SW 1271 (cell line): ENCODE results near the gene CCDC15.
A peak's percentile ranks its signal among the peaks of the same experiment; 100 is the strongest.

Experiments
- DNase-seq, 2 experiments: peaks; one replicate each; lab custom pipeline; 2025; lab: John Stamatoyannopoulos, UW

Gene CCDC15

DNA sequence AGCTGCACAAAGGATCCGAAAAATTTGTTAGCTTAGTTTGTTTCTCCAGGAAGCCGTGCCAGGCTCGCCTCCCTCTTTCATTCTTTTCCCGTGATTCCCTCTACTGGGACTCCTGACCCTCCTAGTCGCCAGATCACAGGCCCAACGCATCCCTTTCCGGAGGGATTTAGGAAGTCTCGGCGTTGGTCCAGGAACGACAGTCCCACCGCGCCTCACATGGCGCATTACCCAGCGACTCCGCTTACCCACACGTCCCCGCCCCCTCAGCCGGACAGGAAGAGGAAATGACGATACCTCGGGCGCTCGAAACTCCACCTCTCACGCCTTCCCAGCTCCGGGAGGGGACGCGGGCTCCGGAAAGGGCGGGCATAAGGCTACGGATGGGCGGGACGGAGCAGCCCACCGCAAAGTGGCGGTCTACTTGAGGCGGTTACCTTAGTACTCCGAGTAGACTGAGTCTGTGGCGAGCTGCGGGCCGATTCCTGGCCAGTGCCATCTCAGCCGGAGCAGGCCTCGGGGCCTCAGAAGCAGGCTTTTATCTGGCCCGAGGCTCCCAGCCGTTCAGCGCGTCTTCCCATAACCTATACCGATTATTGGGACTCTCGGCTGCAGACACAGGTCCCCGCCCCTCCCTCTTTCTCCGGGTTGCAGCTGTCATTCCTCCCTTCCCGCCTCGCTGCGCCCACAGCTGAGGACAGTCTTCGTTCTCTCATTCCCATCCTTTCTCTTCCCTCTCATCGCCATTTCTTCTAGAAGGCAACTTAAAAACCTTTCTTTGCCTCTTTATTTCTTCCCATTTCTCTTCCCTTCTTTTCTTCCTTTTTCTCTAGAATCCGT is at the start of gene CCDC15:
Gene CCDC15, plus strand, starts transcription at position 450 of the 837 bp plus-strand sequence. CDS start 531 bp downstream, outside the sequence.
- peak; percentile 97 for DNase-seq

DNA sequence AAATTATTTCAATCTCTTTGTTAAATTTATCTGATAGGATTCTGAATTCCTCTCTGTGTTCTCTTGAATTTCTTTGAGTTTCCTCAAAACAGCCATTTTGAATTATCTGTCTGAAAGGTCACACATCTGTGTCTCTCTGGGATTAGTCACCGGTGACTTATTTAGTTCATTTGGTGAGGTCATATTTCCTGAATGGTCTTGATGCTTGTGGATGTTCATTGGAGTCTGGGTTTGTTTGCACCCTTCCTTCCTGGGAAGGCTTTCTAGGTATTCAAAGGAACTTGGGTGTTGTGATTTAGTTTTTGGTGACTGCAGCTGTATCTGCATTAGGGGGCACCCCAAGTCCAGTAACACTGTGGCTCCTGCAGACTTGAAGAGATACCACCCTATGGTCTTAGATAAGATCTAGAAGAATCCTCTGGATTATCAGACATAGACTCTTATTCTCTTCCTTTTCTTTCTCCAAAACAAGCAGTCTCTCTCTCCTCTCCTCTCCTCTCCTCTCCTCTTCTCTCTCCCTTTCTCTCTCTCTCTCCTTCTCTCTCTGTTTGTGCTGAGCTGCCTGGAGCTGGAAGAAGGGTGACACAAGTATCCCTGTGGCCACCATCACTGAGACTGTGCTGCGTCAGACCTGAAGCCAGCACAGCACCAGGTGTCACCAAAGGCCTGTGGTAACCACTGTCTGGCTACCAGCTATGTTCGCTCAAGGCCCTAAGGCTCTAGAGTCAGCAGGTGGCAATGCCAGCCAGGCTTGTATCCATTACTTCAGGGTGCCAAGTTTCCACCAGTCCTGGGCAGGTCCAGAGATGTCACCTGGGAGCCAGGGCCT is 38.2 kb upstream of the CCDC15 start:
- peak in 1 of 2 experiments; percentile 45 for DNase-seq

DNA sequence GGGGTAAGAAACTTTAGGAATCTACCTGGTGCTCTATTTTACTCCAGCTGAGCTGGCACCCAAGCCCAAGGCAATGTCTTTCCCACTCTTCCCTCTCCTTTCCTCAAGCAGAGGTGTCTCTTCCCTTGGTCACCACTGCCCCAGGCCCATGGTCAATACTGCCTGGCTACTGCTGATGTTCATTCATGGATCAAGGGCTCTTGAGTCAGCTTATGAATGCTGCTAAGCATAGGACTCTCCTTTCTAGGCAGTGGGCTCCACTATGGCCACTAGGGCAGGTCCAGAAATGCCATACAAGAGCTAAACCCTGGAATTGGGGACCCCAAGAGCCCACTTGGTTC is 37.7 kb upstream of the CCDC15 start:
- DNase-seq, result no peak

GRCh38 chr11:124917115-124917637 is 36.8 kb upstream of the CCDC15 start:
- peak in 1 of 2 experiments; percentile 7 for DNase-seq

- DNase-seq, result no peak
These were observed 35.1 kb upstream of the CCDC15 start, which contains the start of gene HEPN1 for GRCh38 chr11:124918950-124919349. HEPN1 (plus strand) TSS chr11:124919250.

- DNase-seq, result no peak
These were observed 34.1 kb upstream of the CCDC15 start for GRCh38 chr11:124919898-124920297.

GRCh38 chr11:124920356-124920755 is 33.6 kb upstream of the CCDC15 start:
- DNase-seq, result no peak

GRCh38 chr11:124920870-124921609 is 33.0 kb upstream of the CCDC15 start:
- peak in 1 of 2 experiments; percentile 66 for DNase-seq

- no peak for DNase-seq
These were observed 31.2 kb upstream of the CCDC15 start for GRCh38 chr11:124922831-124923230.

DNA sequence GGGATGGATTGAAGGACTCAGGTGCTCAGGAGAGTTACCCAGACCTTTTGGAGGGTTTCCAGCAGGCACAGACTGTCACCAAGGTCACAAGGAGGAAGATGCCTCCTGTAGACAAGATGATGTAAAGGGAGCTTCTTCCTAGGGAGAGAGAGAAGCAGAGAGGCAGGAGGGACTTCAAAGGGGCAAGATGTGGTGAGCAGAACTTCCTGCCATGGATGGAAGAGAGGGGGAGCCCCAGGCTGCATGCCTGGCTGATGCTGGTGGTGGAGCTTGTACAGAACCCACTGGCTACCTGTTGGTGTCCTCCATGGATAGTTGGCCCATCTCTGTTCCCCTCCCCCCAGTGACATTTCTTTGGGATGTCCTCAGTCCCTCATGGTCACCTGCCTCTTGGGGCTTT is 30.7 kb upstream of the CCDC15 start:
- DNase-seq, result no peak

DNA sequence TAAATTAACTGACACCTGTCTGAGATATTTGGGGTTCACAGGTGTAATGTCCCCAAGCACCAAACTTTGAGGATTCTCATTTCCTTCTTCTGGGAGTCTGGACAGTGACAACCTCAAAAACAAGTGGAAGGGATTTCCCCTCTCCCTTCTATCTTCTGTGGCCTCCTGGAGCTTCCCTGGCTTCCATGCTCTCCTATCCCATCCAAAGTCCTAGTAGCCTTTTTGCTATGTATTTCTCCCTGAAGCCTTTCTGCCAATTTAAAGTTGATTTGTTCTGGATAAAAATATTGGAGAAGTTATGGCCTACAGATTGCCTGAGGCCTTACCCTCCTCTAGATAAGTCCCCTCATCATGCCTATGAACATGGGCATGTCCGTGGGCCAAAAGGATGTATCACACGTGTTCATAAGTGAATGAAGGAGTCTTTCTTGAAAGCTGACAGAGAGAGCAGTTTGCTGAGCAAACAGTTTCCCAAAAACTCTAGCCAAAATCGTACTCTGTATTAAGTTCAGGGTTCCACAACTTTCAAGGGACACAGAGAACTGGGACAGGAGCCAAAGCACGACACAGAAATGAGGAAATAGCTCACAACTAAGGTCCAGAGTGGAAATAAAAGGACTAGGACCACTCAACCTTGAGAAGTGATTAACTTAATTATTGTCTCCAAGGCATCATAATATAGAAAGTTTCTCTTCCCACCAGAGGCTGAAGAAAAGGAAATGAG is 24.9 kb upstream of the CCDC15 start:
- no peak for DNase-seq

GRCh38 chr11:124930799-124931198 is 23.2 kb upstream of the CCDC15 start:
- DNase-seq, result no peak

DNA sequence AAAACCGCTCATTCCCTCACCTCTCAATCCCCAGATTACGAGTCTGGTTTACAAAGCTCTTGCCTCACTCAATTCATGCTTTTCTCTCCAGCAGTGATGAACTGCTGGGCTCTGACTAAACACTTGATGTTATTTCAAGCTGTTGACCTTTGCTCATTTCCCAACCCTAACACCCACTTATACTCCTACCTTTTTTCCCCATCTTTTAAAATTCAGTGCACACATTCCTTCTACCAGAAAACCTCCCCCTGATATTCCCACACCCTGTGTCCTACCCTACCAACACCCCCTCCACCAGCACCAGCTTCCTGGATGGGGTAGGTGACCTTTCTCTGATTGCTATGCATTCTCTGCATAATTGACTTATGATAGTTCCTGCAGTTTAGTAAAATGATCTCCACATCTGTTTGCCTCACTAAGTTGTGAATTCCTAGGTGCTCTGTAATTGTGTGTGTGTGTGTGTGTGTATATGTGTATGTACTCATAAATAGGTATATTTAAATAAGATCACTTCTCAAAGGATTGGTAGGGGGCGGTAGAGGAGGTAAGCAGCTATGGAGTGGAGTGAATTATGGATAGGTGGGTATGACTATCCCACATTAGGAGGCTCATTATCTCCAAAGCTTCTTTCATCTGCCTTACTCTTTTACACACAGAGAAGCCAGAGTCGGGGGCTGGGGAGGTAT is 19.0 kb upstream of the CCDC15 start:
- DNase-seq, result peak in 1 of 2 experiments; percentile 73

DNA sequence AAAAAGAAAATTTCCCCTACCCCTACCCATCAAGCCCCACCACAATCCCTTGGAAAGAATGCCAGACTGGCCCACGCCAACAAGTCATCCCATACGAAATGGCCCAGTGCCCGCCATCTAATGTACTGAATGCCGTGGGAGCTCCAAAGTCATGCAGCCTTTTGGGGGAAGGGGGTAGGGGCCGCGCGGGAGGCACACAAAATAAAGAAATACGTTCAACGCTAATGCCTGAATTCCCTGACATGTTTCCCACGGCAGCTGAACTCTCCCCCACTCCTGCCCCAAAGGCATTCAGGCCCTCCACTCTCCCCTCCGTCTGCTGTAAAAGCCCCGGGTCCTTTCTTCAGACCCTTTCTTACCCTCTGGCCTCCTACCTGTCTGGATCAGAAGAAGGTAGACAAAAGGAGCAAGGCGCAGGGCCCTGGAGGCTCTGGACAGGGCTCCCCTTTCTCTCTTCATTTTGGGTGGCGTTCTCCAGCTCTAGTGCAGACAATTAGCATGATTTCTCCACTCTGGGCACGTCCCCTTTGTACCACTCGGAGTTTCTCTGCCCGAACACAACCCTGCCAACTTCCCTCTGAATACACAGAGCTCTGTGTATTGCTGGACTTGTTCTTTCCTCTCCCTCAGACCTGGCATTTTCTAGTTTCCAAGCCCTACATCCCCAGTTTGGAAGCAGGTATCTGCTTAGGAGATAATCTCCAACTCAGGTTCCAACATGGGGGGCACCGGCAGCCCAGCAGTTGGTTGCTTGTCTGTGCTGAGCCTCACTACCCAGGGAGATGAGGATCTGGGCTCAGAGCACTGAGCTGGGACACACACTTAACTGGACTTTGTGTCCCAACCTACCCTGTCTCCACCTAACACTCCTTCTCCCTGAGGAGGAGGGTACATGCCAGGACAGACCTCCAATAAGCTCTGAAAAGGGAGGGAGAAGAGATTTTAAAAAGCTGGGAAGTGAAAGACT is 18.2 kb upstream of the CCDC15 start, which contains the start of gene HEPACAM:
Gene HEPACAM, minus strand, starts transcription at position 500 of the 967 bp plus-strand sequence. Its CDS starts 41 bp downstream, at position 459.
- no peak for DNase-seq

GRCh38 chr11:124937336-124937935 is 16.6 kb upstream of the CCDC15 start:
- no peak for DNase-seq

- DNase-seq, result no peak
These were observed 15.7 kb upstream of the CCDC15 start for GRCh38 chr11:124938206-124938765.

GRCh38 chr11:124938970-124939369 is 15.0 kb upstream of the CCDC15 start:
- DNase-seq, result no peak

DNA sequence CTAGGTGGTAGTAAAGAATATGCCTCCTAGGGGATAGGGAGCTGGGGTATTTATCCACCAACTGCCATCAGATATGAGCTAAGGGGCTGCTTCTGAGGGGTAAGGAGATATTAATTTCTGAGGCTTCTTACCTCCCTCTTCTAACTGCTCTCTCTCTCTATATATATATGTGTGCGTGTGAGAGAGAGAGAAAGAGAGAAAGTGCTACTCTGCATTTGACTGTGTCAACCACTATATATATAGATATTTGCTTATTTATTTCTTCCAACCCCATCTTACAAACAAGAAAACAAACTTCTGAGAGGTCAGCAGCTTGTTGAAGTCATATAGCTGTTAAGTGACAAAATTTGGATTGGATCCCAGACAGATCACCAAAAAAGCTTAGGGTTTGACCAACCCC is 12.3 kb upstream of the CCDC15 start:
- no peak for DNase-seq
